Nephron (organoid): ENCODE measurements around the gene PJA1.

ENCODE experiments used
- H3K27ac Mint-ChIP-seq, 3 experiments: 2 replicates each; pipeline ENCODE4 v1.8.0; 2020; ENCODE audit warnings: mixed read lengths in 3 of 3, mild to moderate bottlenecking in 2 of 3, moderate library complexity in 1 of 3
- H3K27me3 Mint-ChIP-seq: 2 replicates; pipeline ENCODE4 v1.8.0; 2021; ENCODE audit warnings: low read depth, mild to moderate bottlenecking, moderate library complexity, mixed read lengths
- H3K36me3 Mint-ChIP-seq: 2 replicates; pipeline ENCODE4 v1.8.0; 2020; ENCODE audit warnings: low read depth, mixed read lengths
- H3K4me1 Mint-ChIP-seq: 2 replicates; pipeline ENCODE4 v1.8.0; 2020; ENCODE audit warnings: mixed read lengths
- H3K4me3 Mint-ChIP-seq, 3 experiments: 2 replicates each; pipeline ENCODE4 v1.8.0; 2020; ENCODE audit warnings: mild to moderate bottlenecking in 3 of 3, mixed read lengths in 3 of 3, moderate library complexity in 2 of 3
- H3K9me3 Mint-ChIP-seq: 2 replicates; pipeline ENCODE4 v1.8.0; 2020; ENCODE audit warnings: mixed read lengths
- TF ChIP-seq, protein P1 (sequence below), 3 experiments: fragments of 200-600 bp; sonication (generic); IDR thresholded peaks; one replicate each; pipeline ENCODE4 v1.5.0; 2021; ENCODE audit warnings: antibody characterized with exemption in 3 of 3; ENCODE audit not compliant: unreplicated experiment in 3 of 3

Gene PJA1

DNA sequence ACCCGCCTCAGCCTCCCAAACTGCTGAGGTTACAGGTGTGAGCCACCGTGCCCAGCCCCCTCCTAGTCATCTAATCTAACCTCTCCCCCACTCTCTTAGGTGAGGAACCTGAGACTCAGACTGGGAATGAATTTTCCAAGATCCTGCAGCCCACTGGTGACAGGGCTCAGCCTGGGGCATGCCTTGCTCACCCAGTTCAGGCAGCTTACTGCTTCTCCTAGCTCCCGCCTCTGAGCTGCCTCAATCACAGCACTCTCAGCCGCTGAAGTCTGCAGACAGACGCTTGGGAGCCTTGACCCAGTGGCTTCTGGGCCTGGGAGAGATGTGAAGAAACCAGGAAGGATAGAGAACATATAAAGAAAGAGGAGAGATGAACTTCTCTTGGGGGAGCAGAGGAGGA is 24.4 kb downstream of the PJA1 start:
- peaks cover 71% of the 10 kb centered on the region for H3K4me1 Mint-ChIP-seq
- H3K4me3 Mint-ChIP-seq, result no peak overlapping the region
- no peaks in the 10 kb centered on the region for H3K9me3 Mint-ChIP-seq
- TF ChIP-seq, protein P1, sequence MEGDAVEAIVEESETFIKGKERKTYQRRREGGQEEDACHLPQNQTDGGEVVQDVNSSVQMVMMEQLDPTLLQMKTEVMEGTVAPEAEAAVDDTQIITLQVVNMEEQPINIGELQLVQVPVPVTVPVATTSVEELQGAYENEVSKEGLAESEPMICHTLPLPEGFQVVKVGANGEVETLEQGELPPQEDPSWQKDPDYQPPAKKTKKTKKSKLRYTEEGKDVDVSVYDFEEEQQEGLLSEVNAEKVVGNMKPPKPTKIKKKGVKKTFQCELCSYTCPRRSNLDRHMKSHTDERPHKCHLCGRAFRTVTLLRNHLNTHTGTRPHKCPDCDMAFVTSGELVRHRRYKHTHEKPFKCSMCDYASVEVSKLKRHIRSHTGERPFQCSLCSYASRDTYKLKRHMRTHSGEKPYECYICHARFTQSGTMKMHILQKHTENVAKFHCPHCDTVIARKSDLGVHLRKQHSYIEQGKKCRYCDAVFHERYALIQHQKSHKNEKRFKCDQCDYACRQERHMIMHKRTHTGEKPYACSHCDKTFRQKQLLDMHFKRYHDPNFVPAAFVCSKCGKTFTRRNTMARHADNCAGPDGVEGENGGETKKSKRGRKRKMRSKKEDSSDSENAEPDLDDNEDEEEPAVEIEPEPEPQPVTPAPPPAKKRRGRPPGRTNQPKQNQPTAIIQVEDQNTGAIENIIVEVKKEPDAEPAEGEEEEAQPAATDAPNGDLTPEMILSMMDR (IDR thresholded peaks at IDR 0.05; ENCODE audit: unreplicated experiment in 3 of 3), result no peak
- peak overlapping the region; percentile 62 to 74 (median 70) for H3K27ac Mint-ChIP-seq
- no peaks in the 10 kb centered on the region for H3K36me3 Mint-ChIP-seq
- H3K27me3 Mint-ChIP-seq, result peaks cover 4% of the 10 kb centered on the region

DNA sequence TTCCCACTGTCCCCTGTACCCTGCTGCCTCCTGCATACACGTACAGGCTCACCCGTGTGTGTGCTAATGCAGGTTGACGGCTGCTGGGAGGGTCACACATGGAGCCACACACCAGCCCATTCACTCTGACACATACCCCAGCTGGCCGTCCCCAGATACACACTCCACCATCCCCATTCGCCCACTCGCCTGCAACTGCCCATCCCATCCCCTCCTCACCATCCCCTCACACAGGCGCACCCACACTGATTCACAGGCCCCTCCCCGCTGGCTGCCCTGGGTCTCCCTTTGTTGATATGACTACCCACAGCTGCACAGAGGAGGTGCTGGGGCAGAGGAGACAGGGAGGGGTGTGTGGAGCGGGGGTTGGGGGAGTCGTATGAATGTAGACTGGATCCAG is 25.7 kb downstream of the PJA1 start:
- Mint-ChIP-seq H3K27ac (peak overlapping the region; percentile 74 to 100 (median 94)), H3K4me3 (no peak overlapping the region)
- TF ChIP-seq, protein P1 (IDR thresholded peaks at IDR 0.05; ENCODE audit: unreplicated experiment in 3 of 3), result no peak

DNA sequence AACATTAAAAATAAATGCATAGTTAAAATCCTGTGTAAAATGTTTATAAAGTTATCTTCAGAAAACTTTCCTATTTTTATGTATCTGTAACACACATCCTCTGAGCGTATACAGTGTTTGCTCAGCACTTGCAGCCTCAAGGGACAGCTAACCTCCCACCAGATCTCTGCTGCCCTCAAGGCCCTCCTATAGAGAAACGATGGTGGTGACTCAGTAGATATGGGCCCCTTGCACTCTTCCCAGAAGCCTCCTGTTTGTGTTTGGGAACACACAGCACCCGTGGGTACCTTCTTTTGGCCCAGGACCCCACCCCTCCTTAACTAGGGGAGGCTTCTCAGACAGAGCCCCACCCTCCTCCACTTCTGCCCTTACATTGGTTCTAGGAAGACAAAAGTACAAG is 26.7 kb downstream of the PJA1 start:
- H3K27me3 Mint-ChIP-seq, result peaks cover 4% of the 10 kb centered on the region
- H3K27ac Mint-ChIP-seq, result peak overlapping the region; percentile 94 to 100 (median 100)

More for the DNA sequence above, 25.7 kb downstream of the PJA1 start:
- Mint-ChIP-seq H3K9me3 (no peaks in the 10 kb centered on the region), H3K27me3 (peaks cover 4% of the 10 kb centered on the region), H3K4me1 (peaks cover 67% of the 10 kb centered on the region), H3K36me3 (no peaks in the 10 kb centered on the region)

DNA sequence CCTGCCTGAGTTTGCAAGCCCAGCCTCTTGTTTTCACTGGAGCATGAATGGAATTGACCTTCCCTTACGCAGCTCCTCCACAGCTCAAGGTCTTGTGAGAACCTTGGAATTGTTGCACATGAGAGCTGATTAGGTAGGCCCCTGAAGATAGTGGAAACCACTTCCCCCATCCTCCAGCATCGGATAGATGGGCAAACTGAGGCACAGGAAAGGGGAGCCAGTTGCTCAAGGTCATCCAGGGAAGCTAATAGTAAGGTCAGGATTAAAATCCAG is 27.2 kb downstream of the PJA1 start:
- Mint-ChIP-seq H3K27ac (peak overlapping the region; percentile 99 to 100 (median 100)), H3K4me1 (peaks cover 66% of the 10 kb centered on the region), H3K27me3 (peaks cover 4% of the 10 kb centered on the region), H3K4me3 (no peak overlapping the region), H3K36me3 (no peaks in the 10 kb centered on the region), H3K9me3 (no peaks in the 10 kb centered on the region)
- TF ChIP-seq, protein P1 (IDR thresholded peaks at IDR 0.05; ENCODE audit: unreplicated experiment in 3 of 3), result no peak

More for the DNA sequence above, 26.7 kb downstream of the PJA1 start:
- H3K4me3 Mint-ChIP-seq, result no peak overlapping the region
- TF ChIP-seq, protein P1 (IDR thresholded peaks at IDR 0.05; ENCODE audit: unreplicated experiment in 3 of 3), result no peak
- no peaks in the 10 kb centered on the region for H3K36me3 Mint-ChIP-seq
- H3K9me3 Mint-ChIP-seq, result no peaks in the 10 kb centered on the region
- peaks cover 66% of the 10 kb centered on the region for H3K4me1 Mint-ChIP-seq

DNA sequence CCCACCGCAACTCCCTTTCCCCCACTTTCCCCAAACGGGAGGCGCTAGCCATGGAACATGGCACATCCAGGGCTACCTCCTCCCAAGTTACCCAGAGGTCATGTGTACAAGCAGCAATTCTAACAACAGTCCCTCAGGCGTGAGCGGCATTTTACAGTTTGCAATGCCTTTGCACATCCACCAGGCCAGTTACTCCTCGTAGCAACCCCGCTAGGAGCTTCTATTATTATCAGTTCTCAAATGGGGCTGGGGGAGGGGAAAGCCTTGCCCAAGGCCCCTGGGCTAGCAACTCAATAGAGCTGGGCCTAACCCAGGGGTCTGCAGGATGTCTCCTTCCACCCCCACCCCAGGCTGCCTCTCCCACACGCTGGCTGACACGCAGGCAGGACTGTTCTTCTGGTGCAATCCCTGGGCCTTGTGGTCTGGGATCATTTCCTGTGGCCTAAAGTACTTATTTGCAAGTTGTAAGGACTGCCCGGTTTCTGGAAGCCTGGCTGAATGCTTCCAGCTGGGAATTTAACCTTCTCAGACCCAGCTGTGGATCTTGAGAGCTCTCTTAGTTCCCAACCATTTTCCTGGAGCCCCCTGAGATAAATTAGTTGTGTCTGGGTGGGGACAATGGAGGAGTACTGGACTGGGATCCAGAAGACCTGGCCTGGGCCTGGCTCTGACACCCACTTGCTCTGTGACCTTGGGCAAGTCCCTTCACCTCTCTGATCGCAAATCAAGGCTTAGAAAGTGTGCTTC is 27.7 kb downstream of the PJA1 start:
- H3K9me3 Mint-ChIP-seq, result no peaks in the 10 kb centered on the region
- peak overlapping the region; percentile 72 to 79 (median 73) for H3K4me3 Mint-ChIP-seq
- no peaks in the 10 kb centered on the region for H3K36me3 Mint-ChIP-seq
- peak overlapping the region; percentile 99 to 100 (median 100) for H3K27ac Mint-ChIP-seq
- H3K27me3 Mint-ChIP-seq, result peaks cover 4% of the 10 kb centered on the region
- peaks cover 62% of the 10 kb centered on the region for H3K4me1 Mint-ChIP-seq
- TF ChIP-seq, protein P1 (IDR thresholded peaks at IDR 0.05; ENCODE audit: unreplicated experiment in 3 of 3), result no peak
